ENCODE data around the gene LTN1.
"Not testable (repeated sequence)": the region's sequence is repeated elsewhere in the genome, so short reads cannot be mapped to it uniquely, and the experiment has no call there.

The LTN1 gene

DNA sequence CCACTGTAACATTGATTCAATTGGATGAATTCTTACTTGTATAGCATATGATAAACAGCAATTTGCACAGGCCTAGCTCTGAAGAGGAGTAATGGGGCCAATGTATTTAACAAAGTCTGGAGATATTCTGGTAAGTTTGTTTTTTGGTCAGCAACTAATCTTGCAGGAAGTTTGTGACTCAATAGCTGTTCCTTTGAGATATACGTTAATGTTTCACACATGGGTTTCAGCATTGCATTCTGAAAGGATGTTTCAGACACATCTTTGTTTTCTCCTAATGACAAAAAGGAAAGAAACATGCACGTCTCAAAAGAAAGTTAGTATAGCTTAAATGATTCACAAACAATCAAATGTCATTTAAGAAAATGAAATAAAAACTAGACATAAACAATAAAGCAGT lies 49.0 kb downstream of the LTN1 start:
- TF ChIP-seq, protein P1, sequence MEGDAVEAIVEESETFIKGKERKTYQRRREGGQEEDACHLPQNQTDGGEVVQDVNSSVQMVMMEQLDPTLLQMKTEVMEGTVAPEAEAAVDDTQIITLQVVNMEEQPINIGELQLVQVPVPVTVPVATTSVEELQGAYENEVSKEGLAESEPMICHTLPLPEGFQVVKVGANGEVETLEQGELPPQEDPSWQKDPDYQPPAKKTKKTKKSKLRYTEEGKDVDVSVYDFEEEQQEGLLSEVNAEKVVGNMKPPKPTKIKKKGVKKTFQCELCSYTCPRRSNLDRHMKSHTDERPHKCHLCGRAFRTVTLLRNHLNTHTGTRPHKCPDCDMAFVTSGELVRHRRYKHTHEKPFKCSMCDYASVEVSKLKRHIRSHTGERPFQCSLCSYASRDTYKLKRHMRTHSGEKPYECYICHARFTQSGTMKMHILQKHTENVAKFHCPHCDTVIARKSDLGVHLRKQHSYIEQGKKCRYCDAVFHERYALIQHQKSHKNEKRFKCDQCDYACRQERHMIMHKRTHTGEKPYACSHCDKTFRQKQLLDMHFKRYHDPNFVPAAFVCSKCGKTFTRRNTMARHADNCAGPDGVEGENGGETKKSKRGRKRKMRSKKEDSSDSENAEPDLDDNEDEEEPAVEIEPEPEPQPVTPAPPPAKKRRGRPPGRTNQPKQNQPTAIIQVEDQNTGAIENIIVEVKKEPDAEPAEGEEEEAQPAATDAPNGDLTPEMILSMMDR (IDR thresholded peaks at IDR 0.05; ENCODE audit: extremely low read depth, missing control alignments): no peak
- DNase-seq (ENCODE audit: low spot score): no peak

DNA sequence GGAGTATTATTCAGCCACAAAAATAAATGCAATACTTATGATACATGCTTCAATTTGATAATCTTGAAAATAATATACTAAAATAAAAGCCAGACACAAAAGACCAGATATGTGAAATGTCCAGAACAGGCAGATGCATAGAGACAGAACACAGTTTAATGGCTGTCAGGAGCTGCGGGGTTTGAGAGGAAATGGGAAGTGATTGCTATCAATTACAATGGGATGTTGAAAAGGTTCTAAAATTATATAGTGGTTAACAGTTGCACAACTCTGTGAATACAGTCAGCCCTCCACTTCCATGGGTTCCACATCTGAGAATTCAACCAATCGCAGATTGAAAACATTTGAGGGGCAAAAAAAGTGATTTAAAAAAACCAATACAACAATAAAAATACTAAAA lies 54.0 kb downstream of the LTN1 start:
- no peak for DNase-seq (ENCODE audit: low spot score)

DNA sequence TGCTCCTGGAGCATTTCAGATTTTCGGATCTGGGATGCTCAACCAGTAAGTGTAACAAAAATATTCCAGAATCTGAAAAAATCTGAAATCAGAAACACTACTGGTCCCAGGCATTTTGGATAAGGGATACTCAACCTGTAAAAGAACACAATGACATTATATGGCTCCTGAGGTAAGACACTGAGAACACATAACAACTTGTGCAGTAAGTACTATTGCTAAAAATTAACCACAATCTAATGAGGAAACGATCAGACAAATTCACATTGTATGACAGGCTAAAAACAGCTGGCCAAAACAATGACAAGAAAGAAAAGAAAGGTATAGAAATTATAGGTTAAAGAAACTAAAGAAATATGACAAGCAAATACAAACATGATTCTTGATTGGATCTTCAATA lies 54.9 kb downstream of the LTN1 start:
- no peak for DNase-seq (ENCODE audit: low spot score)
- TF ChIP-seq, protein P1 (IDR thresholded peaks at IDR 0.05; ENCODE audit: extremely low read depth, missing control alignments): no peak

More for the DNA sequence above, 54.0 kb downstream of the LTN1 start:
- TF ChIP-seq, protein P1 (IDR thresholded peaks at IDR 0.05; ENCODE audit: extremely low read depth, missing control alignments): no peak

DNA sequence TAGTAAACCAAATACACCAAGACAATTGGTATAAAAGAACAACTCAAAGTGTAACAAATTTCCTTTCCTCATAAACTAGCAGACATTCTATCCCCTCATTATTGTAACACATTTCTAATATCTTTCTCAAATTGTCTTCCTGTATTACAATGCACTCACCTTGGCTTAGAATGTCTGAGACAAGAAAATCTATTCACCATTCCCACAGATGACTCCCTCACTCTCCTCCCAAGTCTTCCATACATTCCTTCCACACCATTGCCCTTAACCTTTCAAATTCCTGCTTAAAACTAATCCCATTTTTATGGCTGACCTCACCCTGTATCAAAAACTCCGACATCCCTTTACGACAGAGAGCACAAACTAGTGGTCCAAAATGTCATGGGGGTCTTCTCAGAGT lies 56.0 kb downstream of the LTN1 start:
- no peak for DNase-seq (ENCODE audit: low spot score)
- TF ChIP-seq, protein P1 (IDR thresholded peaks at IDR 0.05; ENCODE audit: extremely low read depth, missing control alignments): no peak

DNA sequence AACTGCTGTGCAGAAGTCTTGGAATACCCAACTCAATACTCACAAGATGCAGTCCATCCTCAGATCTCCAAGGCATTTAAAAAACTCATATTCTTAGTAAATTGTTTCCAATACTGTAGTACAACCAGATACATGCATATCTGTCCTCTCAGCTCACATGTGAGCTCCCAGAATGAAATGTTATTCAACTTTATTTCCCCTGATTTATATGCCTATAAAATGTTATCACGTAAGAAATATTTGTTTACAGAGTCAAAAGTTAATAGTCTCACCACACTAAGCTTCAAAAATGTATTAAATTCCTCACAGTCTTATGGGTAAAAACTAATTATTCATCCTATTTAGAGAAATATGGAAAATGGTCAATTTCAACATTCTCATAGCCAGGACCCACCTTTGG lies 56.6 kb downstream of the LTN1 start:
- TF ChIP-seq, protein P1 (IDR thresholded peaks at IDR 0.05; ENCODE audit: extremely low read depth, missing control alignments): no peak

DNA sequence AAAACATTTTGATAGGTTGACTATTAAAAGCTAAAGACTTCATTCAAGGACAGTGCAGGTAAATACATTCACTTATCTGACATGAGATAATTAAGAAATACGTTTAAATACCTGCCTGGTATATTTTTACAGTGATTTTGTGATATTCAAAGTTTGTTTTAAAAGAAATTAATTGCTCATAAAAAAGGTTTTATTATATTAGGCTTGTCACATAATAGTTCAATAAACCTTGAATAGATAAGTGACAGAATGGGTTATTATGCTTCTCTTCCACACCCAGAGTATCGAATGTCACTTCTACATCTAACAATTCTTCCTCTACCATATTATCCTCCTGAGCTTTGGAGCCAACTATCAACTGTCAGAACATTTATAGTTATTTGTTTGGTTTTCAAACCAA lies 60.0 kb downstream of the LTN1 start:
- no peak for DNase-seq (ENCODE audit: low spot score)
- TF ChIP-seq, protein P1 (IDR thresholded peaks at IDR 0.05; ENCODE audit: extremely low read depth, missing control alignments): no peak

More for the DNA sequence above, 56.6 kb downstream of the LTN1 start:
- no peak for DNase-seq (ENCODE audit: low spot score)

DNA sequence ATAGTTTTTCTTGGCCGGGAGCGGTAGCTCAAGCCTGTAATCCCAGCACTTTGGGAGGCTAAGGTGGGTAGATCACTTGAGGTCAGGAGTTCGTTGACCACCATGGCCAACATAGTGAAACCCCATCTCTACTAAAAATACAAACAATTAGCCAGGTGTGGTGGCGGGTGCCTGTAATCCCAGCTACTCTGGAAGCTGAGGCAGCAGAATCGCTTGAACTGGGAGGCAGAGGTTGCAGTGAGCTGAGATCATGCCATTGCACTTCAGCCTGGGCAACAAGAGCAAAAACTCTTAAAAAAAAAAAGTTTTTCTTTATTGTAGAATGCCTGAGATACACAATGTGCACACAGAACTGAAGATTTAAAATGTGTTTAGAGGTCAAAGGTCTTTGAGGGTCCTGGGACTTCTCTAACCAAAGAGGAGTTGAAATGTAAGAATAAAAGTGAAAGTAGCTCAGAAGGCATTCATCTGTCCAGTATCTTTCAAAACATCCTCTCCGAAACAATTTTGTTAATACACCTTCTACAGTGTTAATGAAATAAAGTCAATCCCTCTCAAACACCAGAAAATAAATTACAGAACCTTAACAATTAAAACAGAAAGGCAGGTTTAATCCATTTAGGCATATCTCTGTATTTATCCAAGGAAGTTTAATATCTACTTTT lies 60.8 kb downstream of the LTN1 start:
- not testable (repeated sequence) for DNase-seq (ENCODE audit: low spot score)
